GM08714 (cell line): ENCODE data around the gene LAMP5.

Experiments
- H3K4me3 ChIP-seq: fragments of 200-500 bp; sonication (Bioruptor generic); 2 replicates; pipeline ENCODE4 v1.5.1; 2014; ENCODE audit warnings: mild to moderate bottlenecking, low read length, inconsistent platforms
- ZNF274 ChIP-seq: IDR thresholded peaks from 2 replicates; pipeline ENCODE4 v1.6.1; 2012; ENCODE audit warnings: mild to moderate bottlenecking, low read depth, low read length

The LAMP5 gene

DNA sequence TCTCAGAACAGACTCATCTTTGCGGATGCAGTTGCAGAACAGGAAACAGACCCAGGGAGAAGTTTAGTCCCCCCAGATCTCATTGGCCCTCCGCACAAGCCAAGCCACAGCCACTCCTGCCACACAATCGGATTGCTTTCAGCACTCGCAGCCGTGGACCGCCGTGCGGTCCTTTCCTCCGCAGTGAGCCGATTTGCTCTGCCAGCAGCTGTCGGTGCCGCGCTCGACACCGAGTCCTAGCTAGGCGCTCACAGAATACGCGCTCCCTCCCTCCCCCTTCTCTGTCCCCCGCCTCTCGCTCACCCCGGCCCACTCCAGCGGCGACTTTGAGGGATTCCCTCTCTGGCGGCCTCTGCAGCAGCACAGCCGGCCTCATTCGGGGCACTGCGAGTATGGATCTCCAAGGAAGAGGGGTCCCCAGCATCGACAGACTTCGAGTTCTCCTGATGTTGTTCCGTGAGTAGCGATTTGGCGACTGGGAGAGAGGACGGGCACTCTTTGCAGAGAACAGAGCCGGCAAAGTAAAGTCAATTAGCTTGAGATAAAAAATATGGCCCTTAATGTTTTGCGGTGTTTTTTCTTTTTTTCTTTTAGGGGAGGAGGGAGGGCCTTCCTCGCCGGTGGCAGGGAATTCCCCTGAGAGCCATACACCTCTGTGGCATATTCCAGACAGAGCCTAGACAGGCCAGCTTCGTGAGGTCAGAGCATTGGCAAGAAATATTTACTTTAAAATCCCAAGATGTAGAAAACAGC lies at the start of gene LAMP5:
TSS of gene LAMP5 (plus strand) at position 130 of the 753 bp plus-strand sequence. CDS start at position 393, 263 bp downstream.
- H3K4me3 ChIP-seq = peak within 1 kb of the TSS; percentile 18; the same call in 1 of the 2 replicates
- TF ChIP-seq ZNF274 = no peak

DNA sequence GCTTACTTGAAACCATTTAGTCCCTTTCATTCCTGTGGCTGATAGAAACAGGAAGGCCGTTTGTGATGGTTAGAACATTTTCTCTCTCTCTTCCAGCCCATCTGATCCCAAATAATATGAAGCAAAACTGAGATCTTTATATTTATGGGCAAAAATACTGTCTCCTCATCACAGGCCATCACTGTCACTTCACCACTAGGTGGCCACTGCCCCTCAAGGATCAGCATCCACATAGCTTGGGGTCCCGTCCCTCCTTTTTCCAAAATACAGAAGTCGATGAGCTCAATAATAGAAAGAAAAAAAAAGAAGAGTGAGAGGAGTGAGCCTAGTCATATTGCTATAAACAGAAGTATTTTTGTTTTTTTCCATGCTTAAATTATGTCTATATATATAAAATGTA lies 46.4 kb upstream of the LAMP5 start:
- no peak for TF ChIP-seq ZNF274

DNA sequence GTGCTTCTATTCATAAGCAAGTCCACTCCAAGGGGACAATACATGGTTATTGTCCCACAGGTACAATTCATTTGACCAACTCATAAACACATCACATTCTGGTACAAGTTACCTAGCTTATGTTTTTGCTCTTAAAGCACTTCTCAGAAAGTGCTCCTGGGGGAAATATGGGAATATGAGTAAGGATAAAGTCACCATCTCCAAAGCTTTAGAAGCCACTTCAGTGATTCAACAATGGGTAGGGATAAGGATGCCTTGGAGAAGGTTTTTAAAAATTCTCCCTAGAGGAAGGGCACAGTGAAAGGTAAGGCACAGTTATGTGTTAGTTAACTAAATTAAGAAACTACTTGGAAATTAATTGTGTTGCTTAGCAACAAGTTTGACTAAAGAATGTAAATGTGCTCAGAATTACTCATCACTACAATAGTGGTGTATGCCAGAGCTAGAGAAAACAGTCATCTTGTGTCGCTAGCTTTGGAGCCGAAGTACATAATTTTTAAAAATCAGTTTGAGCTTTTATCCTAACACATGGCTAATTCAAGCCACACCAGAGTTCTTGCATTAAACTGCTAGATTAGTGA lies 39.5 kb upstream of the LAMP5 start:
- H3K4me3 ChIP-seq = no peak overlapping the region
- no peak for TF ChIP-seq ZNF274

More for the DNA sequence above, 46.4 kb upstream of the LAMP5 start:
- no peak overlapping the region for H3K4me3 ChIP-seq

- no peak for TF ChIP-seq ZNF274
- no peak overlapping the region for H3K4me3 ChIP-seq
Measured at GRCh38 chr20:9475456-9475855, 38.9 kb upstream of the LAMP5 start.

GRCh38 chr20:9476174-9476573 lies 38.2 kb upstream of the LAMP5 start:
- H3K4me3 ChIP-seq = no peak overlapping the region
- TF ChIP-seq ZNF274 = no peak

DNA sequence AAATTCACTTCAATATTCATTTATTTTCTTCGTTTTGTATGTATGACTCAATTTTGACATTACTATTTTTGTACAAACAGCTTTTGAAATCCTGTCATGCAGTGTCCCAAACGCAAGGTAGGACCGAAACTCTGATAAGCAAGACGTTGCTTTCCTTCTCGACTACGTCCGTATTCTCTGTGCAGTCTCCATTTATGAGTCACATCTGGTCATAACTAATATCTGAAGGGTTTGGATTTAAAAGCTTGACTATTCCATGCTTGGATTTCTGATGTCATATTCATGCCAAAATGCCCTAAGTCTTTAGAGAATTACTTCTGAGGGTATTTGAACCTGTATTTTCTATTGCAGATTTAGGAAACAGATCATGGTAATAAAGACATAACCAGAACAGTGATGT lies 37.8 kb upstream of the LAMP5 start:
- no peak overlapping the region for H3K4me3 ChIP-seq
- no peak for TF ChIP-seq ZNF274

DNA sequence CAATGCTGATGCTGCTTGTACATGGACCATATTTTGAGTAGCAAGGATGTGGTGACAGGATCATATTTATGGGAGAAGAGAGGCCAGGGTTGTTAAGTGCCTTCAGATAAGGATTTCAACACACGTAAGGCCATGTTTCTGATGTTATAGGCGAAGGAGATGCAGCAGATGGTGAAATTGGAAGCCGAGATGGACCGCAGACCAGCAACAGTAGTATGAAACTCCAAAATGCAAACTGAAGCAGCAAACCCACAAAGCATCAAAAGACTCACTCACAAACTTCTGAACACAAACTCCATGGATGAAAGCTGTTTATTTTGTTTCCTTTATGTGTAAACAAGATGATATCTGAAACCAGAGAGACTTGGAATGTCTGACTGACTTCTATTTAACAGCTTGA lies 35.6 kb upstream of the LAMP5 start:
- no peak overlapping the region for H3K4me3 ChIP-seq
- no peak for TF ChIP-seq ZNF274

- TF ChIP-seq ZNF274 = no peak
- no peak overlapping the region for H3K4me3 ChIP-seq
Measured at GRCh38 chr20:9480066-9480465, 34.3 kb upstream of the LAMP5 start.

- TF ChIP-seq ZNF274 = no peak
- H3K4me3 ChIP-seq = no peak overlapping the region
Measured at GRCh38 chr20:9482180-9482579, 32.2 kb upstream of the LAMP5 start.

- no peak overlapping the region for H3K4me3 ChIP-seq
- TF ChIP-seq ZNF274 = no peak
Measured at GRCh38 chr20:9483131-9483530, 31.3 kb upstream of the LAMP5 start.

DNA sequence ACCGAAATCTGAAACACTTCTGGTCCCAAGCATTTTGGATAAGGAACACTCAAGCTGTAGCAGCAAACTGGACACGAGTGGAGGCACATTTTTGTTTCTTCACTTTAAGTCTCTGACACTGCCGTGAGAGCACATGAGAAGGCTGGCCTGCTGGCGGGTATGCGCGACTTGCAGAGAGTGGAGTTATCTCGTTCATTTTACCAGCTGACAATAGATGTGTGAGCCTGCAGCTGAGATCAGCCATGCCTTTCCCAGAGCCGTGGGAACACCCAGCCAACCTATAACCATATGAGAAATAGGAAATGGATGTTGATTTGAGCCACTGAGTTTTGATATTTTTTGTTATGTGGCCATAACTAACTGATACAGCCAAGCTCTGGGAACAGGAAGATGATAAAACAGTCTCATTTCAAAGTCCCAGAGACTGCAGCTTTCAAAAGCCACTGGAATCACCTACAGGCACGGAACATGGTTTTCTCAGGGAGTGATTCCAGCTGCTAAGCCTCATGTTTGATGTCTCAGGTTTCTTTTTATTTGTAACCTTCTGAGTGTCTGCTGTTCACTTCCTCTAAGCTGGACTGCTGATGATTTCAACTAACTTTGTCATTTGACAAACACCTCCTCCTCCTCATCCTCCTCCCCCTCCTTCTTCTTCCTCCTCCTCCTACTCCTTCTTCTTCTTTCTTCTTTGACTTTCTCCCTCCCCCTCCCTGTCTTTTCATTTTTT lies 28.6 kb upstream of the LAMP5 start:
- H3K4me3 ChIP-seq = no peak overlapping the region
- no peak for TF ChIP-seq ZNF274

DNA sequence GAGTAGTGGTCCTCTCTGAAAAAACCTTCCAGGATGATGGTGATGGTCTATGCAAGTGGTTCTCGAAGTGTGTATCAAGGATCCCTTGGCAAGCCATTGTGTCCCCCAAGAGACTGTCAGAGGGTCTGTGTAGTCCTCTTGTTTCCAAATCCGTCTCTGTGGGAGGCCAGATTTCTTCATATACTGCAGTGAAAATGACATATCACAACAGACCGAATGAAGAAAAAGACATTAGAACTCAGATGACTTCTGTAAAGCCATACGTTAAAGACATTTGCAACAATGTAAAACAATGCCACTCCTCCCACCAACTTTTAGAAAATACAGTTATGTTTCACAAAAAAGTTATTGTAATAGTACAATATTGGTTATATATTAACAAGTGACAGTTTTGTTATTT lies 27.2 kb upstream of the LAMP5 start:
- no peak overlapping the region for H3K4me3 ChIP-seq
- TF ChIP-seq ZNF274 = no peak

- no peak for TF ChIP-seq ZNF274
- no peak overlapping the region for H3K4me3 ChIP-seq
Measured at GRCh38 chr20:9488063-9488462, 26.3 kb upstream of the LAMP5 start.

GRCh38 chr20:9490161-9490560 lies 24.2 kb upstream of the LAMP5 start:
- no peak for TF ChIP-seq ZNF274
- H3K4me3 ChIP-seq = no peak overlapping the region

GRCh38 chr20:9490631-9491030 lies 23.8 kb upstream of the LAMP5 start:
- H3K4me3 ChIP-seq = no peak overlapping the region
- no peak for TF ChIP-seq ZNF274
